ENCODE data around the gene SERPINI1.
A peak's percentile ranks its signal among the peaks of the same experiment; 100 is the strongest.

The SERPINI1 gene

GRCh38 chr3:167811031-167811430 lies 75.5 kb downstream of the SERPINI1 start:
- no peaks in the 10 kb centered on the region for H3K36me3 ChIP-seq
- TF ChIP-seq CTCF (IDR thresholded peaks at IDR 0.05): no peak
- intact Hi-C loops (cut with DNase I; ENCODE audit: low total_unique reads): no loop called here
- no peaks in the 10 kb centered on the region for H3K9me3 ChIP-seq
- peak overlapping the region; percentile 16 to 61 for H3K27ac ChIP-seq
- no peaks in the 10 kb centered on the region for H3K27me3 ChIP-seq
- H3K4me1 ChIP-seq: peaks cover 0 to 68% (median 41%) of the 10 kb centered on the region in 4 donors
- no peak overlapping the region for H3K4me3 ChIP-seq
- DNase-seq: no peak

- no peak for DNase-seq
- intact Hi-C loops (cut with DNase I; ENCODE audit: low total_unique reads): no loop called here
- TF ChIP-seq CTCF (IDR thresholded peaks at IDR 0.05): no peak
Observed at GRCh38 chr3:167813169-167814123, 77.9 kb downstream of the SERPINI1 start.

GRCh38 chr3:167814441-167814951 lies 79.0 kb downstream of the SERPINI1 start:
- no peak for DNase-seq
- intact Hi-C loops (cut with DNase I; ENCODE audit: low total_unique reads): no loop called here
- H3K9me3 ChIP-seq: no peaks in the 10 kb centered on the region
- no peaks in the 10 kb centered on the region for H3K36me3 ChIP-seq
- H3K27ac ChIP-seq: peak overlapping the region; percentile 56 to 61
- no peaks in the 10 kb centered on the region for H3K27me3 ChIP-seq
- no peak for TF ChIP-seq CTCF (IDR thresholded peaks at IDR 0.05)
- peaks cover 0 to 64% (median 42%) of the 10 kb centered on the region in 4 donors for H3K4me1 ChIP-seq
- H3K4me3 ChIP-seq: no peak overlapping the region

More at GRCh38 chr3:167813169-167814123, 77.9 kb downstream of the SERPINI1 start:
- Histone ChIP-seq H3K4me3 (no peak overlapping the region), H3K36me3 (no peaks in the 10 kb centered on the region), H3K27ac (peak overlapping the region; percentile 56 to 61), H3K27me3 (no peaks in the 10 kb centered on the region), H3K4me1 (peaks cover 0 to 74% (median 42%) of the 10 kb centered on the region in 4 donors), H3K9me3 (no peaks in the 10 kb centered on the region)

- intact Hi-C loops (cut with DNase I; ENCODE audit: low total_unique reads): no loop called here
- TF ChIP-seq CTCF (IDR thresholded peaks at IDR 0.05): no peak
- H3K36me3 ChIP-seq: no peaks in the 10 kb centered on the region
Observed at GRCh38 chr3:167816953-167817352, 81.4 kb downstream of the SERPINI1 start.

GRCh38 chr3:167820102-167820865 lies 84.8 kb downstream of the SERPINI1 start:
- Histone ChIP-seq H3K4me3 (no peak overlapping the region), H3K27ac (no peak overlapping the region), H3K4me1 (peaks cover 0 to 15% (median 8%) of the 10 kb centered on the region in 4 donors), H3K27me3 (no peaks in the 10 kb centered on the region), H3K36me3 (no peaks in the 10 kb centered on the region), H3K9me3 (no peaks in the 10 kb centered on the region)
- DNase-seq: no peak
- TF ChIP-seq CTCF (IDR thresholded peaks at IDR 0.05): no peak
- intact Hi-C loops (cut with DNase I; ENCODE audit: low total_unique reads): no loop called here

More at GRCh38 chr3:167816953-167817352, 81.4 kb downstream of the SERPINI1 start:
- Histone ChIP-seq H3K4me1 (peaks cover 0 to 49% (median 33%) of the 10 kb centered on the region in 4 donors), H3K4me3 (no peak overlapping the region), H3K27me3 (no peaks in the 10 kb centered on the region), H3K27ac (peak overlapping the region in 1 of 2 donors; percentile 61), H3K9me3 (no peaks in the 10 kb centered on the region)
- no peak for DNase-seq
